Large intestine (tissue), 3 donors: ENCODE measurements around the gene TMEM88. TPM values are rescaled to one million over a fixed set of nuclear protein-coding genes. Genes with fewer than 3 reads are reported as not detected.

Source experiments
- DNase-seq, 2 donors: peaks; one replicate each; pipeline versions ENCODE4 v3.0.0 to v3.0.0-alpha.2; 2013
- H3K27ac ChIP-seq: one replicate; pipeline ENCODE4 v1.5.1; 2013; ENCODE audit warnings: low read length
- H3K27me3 ChIP-seq: 2 replicates; pipeline ENCODE4 v1.6.1; 2013; ENCODE audit warnings: low read length; ENCODE audit not compliant: control insufficient read depth, insufficient read depth
- H3K36me3 ChIP-seq: 2 replicates; pipeline ENCODE4 v1.6.1; 2013; ENCODE audit warnings: low read length; ENCODE audit not compliant: control insufficient read depth, insufficient read depth
- H3K4me1 ChIP-seq: one replicate; pipeline ENCODE4 v1.6.1; 2013; ENCODE audit warnings: low read length; ENCODE audit not compliant: control insufficient read depth, insufficient read depth
- H3K4me3 ChIP-seq: one replicate; pipeline ENCODE4 v1.5.1; 2013; ENCODE audit warnings: low read length
- H3K9me3 ChIP-seq: one replicate; pipeline ENCODE4 v1.6.1; 2013; ENCODE audit warnings: mild to moderate bottlenecking, low read depth, low read length, moderate library complexity; ENCODE audit not compliant: control insufficient read depth
- WGBS: methylation state at CpG from one replicate; pipeline ENCODE4 v1.1.5; 2013; ENCODE audit warnings: low lambda C conversion rate; ENCODE audit not compliant: insufficient coverage; 5-methylcytosine and 5-hydroxymethylcytosine counted together
- polyA plus RNA-seq: library from polyadenylated mRNA; unstranded; fragments of 120-200 nt; gene quantifications from one replicate; pipeline ENCODE4 v1.2.1, GENCODE V29; 2013

Gene TMEM88
- polyA plus RNA-seq, 1 donor = 10.4 TPM

DNA sequence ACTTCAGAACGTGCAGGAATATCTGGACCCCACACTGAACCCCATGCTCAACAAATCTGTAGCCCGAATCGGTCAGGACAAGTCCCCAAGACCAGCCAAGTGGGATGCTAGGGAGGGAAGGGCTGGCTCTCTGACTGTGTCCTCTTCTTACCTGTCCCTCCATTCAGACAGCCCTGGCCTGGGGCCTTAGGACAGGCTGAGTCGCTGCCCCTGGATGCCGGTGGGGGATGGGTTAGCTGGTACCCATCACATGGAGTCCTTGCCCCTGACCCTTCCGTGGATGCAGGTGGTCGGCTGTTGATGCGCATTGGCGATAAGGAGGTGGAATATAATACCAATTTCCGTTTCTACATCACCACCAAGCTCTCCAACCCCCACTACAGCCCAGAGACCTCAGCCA lies 36.8 kb upstream of the TMEM88 start:
- Histone ChIP-seq H3K36me3 (no peaks in the 10 kb centered on the region), H3K9me3 (no peaks in the 10 kb centered on the region), H3K27me3 (no peaks in the 10 kb centered on the region), H3K27ac (no peak overlapping the region), H3K4me1 (no peaks in the 10 kb centered on the region), H3K4me3 (no peak overlapping the region)
- no CpG with 5 or more reads among the region's 10 CpGs for WGBS
- no peak for DNase-seq

DNA sequence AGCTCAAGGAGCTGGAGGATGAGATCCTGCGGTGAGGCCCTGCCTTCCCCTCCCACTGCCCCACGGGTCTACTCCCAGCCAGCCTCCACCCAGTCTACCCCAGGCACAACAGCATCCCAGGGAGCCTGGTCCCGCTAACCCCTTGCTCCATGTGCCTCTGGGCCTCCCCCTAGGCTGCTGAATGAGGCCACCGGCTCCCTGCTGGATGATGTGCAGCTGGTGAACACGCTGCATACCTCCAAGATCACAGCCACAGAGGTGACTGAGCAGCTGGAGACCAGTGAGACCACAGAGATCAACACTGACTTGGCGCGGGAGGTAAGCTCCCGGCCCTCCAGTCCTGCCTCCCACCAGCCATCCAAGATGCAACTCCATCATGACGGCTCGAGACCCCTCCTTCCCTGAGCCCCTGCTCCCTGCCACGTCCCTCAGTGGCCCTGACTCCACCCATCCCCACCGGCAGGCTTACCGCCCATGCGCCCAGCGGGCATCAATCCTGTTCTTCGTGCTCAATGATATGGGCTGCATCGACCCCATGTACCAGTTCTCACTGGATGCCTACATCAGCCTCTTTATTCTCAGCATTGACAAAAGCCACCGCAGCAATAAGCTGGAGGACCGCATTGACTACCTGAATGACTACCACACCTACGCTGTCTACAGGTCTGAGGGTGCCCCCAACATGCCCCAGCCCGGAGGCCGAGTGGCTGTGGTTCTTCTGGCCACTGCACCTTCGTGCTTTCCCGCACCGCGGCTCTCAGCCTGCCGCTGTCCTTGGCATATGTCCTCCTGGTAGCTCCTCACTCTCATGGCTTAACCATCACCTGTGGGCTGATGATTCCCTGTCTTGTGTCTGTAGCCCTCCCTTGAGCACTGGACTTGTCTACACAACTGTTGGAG lies 35.9 kb upstream of the TMEM88 start:
- no peaks in the 10 kb centered on the region for H3K4me1 ChIP-seq
- no peaks in the 10 kb centered on the region for H3K36me3 ChIP-seq
- H3K27me3 ChIP-seq = no peaks in the 10 kb centered on the region
- H3K27ac ChIP-seq = no peak overlapping the region
- no peak for DNase-seq
- WGBS = no CpG with 5 or more reads among the region's 27 CpGs
- H3K9me3 ChIP-seq = no peaks in the 10 kb centered on the region
- H3K4me3 ChIP-seq = no peak overlapping the region

DNA sequence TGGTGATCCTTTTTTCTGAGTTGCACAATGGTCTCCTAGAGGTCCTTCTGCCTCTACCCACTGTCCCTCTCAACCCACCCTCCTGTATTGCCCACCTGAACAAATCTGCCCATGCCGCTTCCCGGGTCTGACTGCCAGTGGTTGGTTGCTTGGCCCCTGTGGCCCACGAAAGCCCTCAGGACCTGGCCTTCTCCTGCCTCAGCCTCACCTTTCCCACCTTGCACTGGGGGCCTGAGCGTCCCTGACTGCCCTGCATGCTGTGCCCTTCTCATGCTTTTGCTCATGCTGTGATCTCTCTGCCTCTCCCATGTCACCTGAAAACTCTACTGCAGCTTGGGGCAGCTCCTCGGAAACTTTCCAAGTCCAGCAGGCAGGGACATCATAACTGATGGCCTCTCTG lies 34.6 kb upstream of the TMEM88 start:
- no peak overlapping the region for H3K27ac ChIP-seq
- DNase-seq = no peak
- no peaks in the 10 kb centered on the region for H3K36me3 ChIP-seq
- no CpG with 5 or more reads among the region's 5 CpGs for WGBS
- H3K27me3 ChIP-seq = peaks cover 6% of the 10 kb centered on the region
- no peak overlapping the region for H3K4me3 ChIP-seq
- no peaks in the 10 kb centered on the region for H3K9me3 ChIP-seq
- no peaks in the 10 kb centered on the region for H3K4me1 ChIP-seq

DNA sequence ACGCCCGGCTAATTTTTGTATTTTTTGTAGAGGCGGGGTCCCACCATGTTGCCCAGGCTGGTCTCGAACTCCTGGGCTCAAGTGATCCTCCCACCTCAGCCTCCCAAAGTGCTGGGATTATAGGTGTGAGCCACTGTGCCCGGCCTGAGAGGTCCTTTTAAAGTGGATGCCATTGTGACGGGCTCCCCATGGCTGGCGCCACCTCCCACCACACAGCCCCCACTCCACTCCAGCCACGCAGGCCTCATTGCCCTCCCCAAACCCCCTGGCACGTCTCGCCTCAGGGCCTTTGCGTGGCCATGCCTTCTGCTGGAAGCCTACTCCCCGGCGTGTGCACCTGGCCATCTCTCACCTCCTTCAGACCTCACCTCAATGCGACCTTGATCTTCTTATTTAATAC lies 32.7 kb upstream of the TMEM88 start:
- Histone ChIP-seq H3K27me3 (peaks cover 9% of the 10 kb centered on the region), H3K27ac (no peak overlapping the region), H3K9me3 (no peaks in the 10 kb centered on the region), H3K4me3 (no peak overlapping the region), H3K36me3 (no peaks in the 10 kb centered on the region), H3K4me1 (no peaks in the 10 kb centered on the region)
- WGBS = 50% methylated on average over 2 of the region's 14 CpGs
- DNase-seq = no peak

DNA sequence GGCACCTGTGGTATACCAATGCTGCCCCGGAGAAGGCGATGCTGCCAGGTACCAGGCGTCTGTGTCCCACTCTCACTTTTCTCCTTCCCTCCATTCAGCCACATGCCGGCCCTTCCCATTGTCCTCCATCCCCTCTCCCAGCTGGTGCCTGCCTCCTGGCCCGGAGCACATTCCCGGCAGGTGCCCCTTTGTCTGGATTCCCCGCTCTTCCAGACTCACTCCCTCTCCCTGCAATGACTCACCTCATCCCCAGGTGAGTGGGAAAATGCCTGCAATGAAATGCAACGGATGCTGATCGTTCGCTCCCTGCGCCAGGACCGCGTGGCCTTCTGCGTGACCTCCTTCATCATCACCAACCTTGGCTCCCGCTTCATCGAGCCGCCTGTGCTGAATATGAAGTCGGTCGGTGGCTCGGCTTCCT lies 31.3 kb upstream of the TMEM88 start:
- no peak for DNase-seq
- no peaks in the 10 kb centered on the region for H3K36me3 ChIP-seq
- peaks cover 9% of the 10 kb centered on the region for H3K27me3 ChIP-seq
- H3K9me3 ChIP-seq = no peaks in the 10 kb centered on the region
- H3K4me1 ChIP-seq = no peaks in the 10 kb centered on the region
- WGBS = 83% methylated on average over 4 of the region's 20 CpGs
- H3K27ac ChIP-seq = no peak overlapping the region
- H3K4me3 ChIP-seq = no peak overlapping the region

DNA sequence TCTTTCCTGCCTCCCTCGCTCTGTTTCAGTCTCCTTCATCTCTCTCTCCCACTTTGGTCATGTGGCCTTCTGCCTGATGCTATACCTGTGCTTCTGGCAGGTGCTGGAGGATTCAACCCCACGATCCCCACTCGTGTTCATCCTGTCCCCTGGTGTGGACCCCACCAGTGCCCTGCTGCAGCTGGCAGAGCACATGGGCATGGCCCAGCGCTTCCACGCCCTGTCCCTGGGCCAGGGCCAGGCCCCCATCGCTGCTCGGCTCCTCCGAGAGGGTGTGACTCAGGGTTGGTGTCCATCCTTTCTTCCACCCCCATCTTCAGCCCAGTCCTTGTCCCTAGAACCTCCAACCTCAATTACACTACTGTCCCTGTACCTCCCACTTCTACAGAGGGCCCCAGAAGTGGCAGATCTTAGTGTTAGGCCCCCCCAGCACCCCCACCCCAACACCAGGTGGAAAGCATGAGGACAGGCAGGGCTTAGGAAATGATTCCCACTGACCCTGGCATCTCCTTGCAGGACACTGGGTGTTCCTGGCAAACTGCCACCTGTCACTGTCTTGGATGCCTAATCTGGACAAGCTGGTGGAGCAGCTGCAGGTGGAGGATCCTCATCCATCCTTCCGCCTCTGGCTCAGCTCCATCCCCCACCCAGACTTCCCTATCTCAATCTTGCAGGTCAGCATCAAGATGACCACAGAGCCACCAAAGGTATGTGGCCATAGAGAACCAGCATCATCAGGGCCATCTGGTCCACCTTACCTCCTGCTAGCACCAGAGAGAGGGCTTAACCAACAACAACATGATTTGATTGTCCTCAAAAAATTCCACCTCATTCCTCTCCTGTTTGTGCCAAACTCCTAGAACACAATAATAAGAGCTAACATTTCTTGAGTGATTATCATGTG lies 30.6 kb upstream of the TMEM88 start:
- H3K4me3 ChIP-seq = no peak overlapping the region
- H3K4me1 ChIP-seq = no peaks in the 10 kb centered on the region
- peaks cover 9% of the 10 kb centered on the region for H3K27me3 ChIP-seq
- no peak overlapping the region for H3K27ac ChIP-seq
- H3K9me3 ChIP-seq = no peaks in the 10 kb centered on the region
- DNase-seq = no peak
- no CpG with 5 or more reads among the region's 9 CpGs for WGBS
- H3K36me3 ChIP-seq = no peaks in the 10 kb centered on the region

DNA sequence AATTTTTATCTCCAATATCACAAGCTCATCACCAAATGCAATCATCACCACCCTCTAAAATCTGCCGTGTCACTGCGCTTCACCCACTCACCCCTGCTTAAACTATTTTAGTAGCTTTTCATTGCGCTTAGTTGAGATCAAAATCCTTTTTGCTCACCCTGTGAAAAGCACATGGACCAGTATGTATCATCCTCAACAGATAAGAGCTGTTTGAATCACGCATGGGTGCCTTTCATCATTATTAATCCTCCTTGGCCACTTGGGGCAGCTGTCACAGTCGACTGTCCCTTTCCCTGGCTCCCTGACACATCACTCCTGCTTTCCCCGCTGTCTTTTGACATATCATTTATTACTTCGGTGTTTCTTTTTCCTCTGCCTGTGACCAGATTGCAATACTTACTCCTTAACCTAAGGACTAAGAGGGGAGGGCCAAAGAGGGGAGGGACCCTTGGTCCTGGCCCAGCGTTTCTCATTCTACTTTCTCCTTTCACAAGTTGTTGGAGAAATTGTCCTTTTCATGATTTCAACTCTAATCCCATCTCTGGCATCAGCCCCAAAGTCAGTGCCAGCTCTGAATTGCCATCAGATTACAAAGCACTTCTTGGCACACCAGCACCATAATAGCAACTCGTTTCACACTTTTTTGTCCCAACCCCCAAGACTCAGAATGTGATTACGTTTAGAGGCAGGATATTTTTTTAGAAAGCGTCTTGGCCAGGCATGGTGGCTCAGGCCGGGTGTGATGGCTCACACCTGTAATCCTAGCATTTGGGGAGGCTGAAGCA lies 29.5 kb upstream of the TMEM88 start:
- no peak for DNase-seq
- 40% methylated on average over 1 of the region's 12 CpGs for WGBS

DNA sequence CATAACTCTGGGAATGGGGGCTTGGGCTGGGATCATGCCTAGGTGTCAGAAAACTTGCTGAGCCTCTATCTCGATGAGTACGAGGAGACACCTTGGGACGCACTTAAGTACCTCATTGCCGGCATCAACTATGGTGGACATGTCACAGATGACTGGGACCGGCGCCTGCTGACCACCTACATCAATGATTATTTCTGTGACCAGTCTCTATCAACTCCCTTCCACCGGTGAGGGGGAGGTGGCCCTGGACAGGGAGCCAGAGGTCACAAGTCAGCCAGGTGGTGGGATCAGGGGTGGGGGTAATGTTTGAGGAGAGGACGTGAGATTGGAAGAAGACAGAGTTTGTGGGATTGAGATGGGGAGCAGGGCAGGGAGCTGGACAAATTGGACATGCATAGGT lies 24.2 kb upstream of the TMEM88 start:
- Histone ChIP-seq H3K27ac (no peak overlapping the region), H3K4me1 (peaks cover 12% of the 10 kb centered on the region), H3K4me3 (no peak overlapping the region), H3K27me3 (peaks cover 5% of the 10 kb centered on the region), H3K9me3 (no peaks in the 10 kb centered on the region), H3K36me3 (no peaks in the 10 kb centered on the region)
- WGBS = no CpG with 5 or more reads among the region's 8 CpGs
- no peak for DNase-seq

More for the DNA sequence above, 29.5 kb upstream of the TMEM88 start:
- Histone ChIP-seq H3K36me3 (no peaks in the 10 kb centered on the region), H3K27me3 (peaks cover 11% of the 10 kb centered on the region), H3K4me3 (no peak overlapping the region), H3K27ac (no peak overlapping the region), H3K9me3 (no peaks in the 10 kb centered on the region), H3K4me1 (no peaks in the 10 kb centered on the region)

DNA sequence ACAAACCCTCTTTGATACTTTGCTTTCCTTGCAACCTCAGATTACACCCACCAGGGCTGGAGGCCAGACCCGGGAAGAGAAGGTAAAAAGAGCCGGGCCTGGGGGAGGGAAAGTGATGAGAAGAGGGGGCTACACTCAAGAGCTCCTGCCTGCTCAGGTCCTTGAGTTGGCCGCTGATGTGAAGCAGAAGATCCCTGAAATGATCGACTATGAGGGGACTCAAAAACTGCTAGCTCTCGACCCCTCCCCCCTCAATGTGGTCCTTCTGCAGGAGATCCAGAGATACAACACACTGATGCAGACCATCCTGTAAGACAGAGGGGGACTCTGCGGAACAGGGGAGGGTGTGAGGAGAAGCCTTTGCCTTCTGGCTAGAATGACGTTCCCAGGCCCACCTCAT lies 23.6 kb upstream of the TMEM88 start:
- Histone ChIP-seq H3K27ac (no peak overlapping the region), H3K27me3 (peaks cover 2% of the 10 kb centered on the region), H3K36me3 (no peaks in the 10 kb centered on the region), H3K4me1 (peaks cover 12% of the 10 kb centered on the region), H3K9me3 (no peaks in the 10 kb centered on the region), H3K4me3 (no peak overlapping the region)
- no peak for DNase-seq
- no CpG with 5 or more reads among the region's 7 CpGs for WGBS

DNA sequence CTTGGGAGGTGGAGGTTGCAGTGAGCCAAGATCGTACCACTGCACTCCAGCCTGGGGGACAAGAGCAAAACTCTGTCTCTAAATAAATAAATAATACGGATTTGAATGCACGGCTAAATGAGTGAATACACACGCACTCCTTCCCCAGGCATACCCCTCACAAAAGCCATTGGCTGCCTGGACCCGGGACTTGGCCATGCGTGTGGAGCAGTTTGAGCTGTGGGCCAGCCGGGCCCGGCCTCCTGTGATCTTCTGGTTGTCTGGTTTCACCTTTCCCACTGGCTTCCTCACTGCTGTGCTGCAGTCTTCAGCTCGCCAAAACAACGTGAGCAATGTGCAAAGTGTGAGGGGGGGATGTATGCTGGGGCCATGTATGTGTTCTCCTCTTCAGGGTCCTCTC lies 22.4 kb upstream of the TMEM88 start:
- Histone ChIP-seq H3K4me1 (peaks cover 16% of the 10 kb centered on the region), H3K27ac (no peak overlapping the region), H3K27me3 (peaks cover 2% of the 10 kb centered on the region), H3K4me3 (no peak overlapping the region), H3K9me3 (no peaks in the 10 kb centered on the region), H3K36me3 (no peaks in the 10 kb centered on the region)
- no peak for DNase-seq
- WGBS = no CpG with 5 or more reads among the region's 10 CpGs
